Keratinocyte (primary cell): Measurements from ENCODE around the gene GPX5. TPM values are rescaled to one million over a fixed set of nuclear protein-coding genes. Genes with fewer than 3 reads are reported as not detected.

Experiments used
- DNase-seq: peaks from one replicate; pipeline ENCODE4 v3.0.0-alpha.2; 2011; ENCODE audit warnings: low read depth, missing footprints, low spot score
- FAIRE-seq: peaks from 2 replicates; lab custom pipeline; 2011; peaks lifted over from hg19 to GRCh38; lab: Jason Lieb, UNC
- H2AFZ ChIP-seq: 2 replicates; pipeline ENCODE4 v1.6.0; 2012; ENCODE audit warnings: low read length, control low read depth, inconsistent platforms; ENCODE audit not compliant: control insufficient read depth
- H3K27ac ChIP-seq: 2 replicates; pipeline ENCODE4 v1.5.1; 2011; ENCODE audit warnings: low read length; ENCODE audit not compliant: control insufficient read depth, insufficient read depth
- H3K27me3 ChIP-seq: 3 replicates; pipeline ENCODE4 v1.6.0; 2011; ENCODE audit warnings: low read length; ENCODE audit not compliant: control insufficient read depth, insufficient read depth; ENCODE audit errors: extremely low read depth
- H3K36me3 ChIP-seq, 2 experiments: 2 replicates in 1 of 2; 3 replicates in 1 of 2; pipeline ENCODE4 v1.5.1; 2011; ENCODE audit warnings: low read length in 2 of 2, mild to moderate bottlenecking in 1 of 2; ENCODE audit not compliant: control insufficient read depth in 2 of 2, insufficient read depth in 2 of 2; ENCODE audit errors: extremely low read depth in 1 of 2
- H3K4me1 ChIP-seq: 3 replicates; pipeline ENCODE4 v1.5.1; 2011; ENCODE audit warnings: low read length; ENCODE audit not compliant: control insufficient read depth, insufficient read depth; ENCODE audit errors: extremely low read depth
- H3K4me2 ChIP-seq: 3 replicates; pipeline ENCODE4 v1.6.0; 2011; ENCODE audit warnings: low read depth, low read length; ENCODE audit not compliant: control insufficient read depth, insufficient read depth; ENCODE audit errors: extremely low read depth
- H3K4me3 ChIP-seq, 3 experiments: fragments of 200-600 bp in 1 of 3; sonication (generic) in 1 of 3; 2 replicates in 2 of 3; 3 replicates in 1 of 3; pipeline ENCODE4 v1.5.1; 2011 to 2016; ENCODE audit warnings: low read length in 3 of 3, mild to moderate bottlenecking in 3 of 3, control low read depth in 2 of 3, inconsistent platforms in 1 of 3, low read depth in 1 of 3, mixed read lengths in 1 of 3, mixed run types in 1 of 3, moderate library complexity in 1 of 3; ENCODE audit not compliant: control insufficient read depth in 2 of 3, insufficient read depth in 2 of 3; ENCODE audit errors: extremely low read depth in 1 of 3
- H3K79me2 ChIP-seq: 2 replicates; pipeline ENCODE4 v1.6.0; 2012; ENCODE audit warnings: low read length; ENCODE audit not compliant: control insufficient read depth, insufficient read depth
- H3K9ac ChIP-seq: 3 replicates; pipeline ENCODE4 v1.6.0; 2011; ENCODE audit warnings: low read length; ENCODE audit not compliant: control insufficient read depth, insufficient read depth; ENCODE audit errors: extremely low read depth
- H3K9me1 ChIP-seq: 3 replicates; pipeline ENCODE4 v1.6.0; 2011; ENCODE audit warnings: low read length; ENCODE audit not compliant: control insufficient read depth, insufficient read depth; ENCODE audit errors: extremely low read depth
- H3K9me3 ChIP-seq: 2 replicates; pipeline ENCODE4 v1.5.1; 2012; ENCODE audit warnings: low read depth, low read length; ENCODE audit not compliant: control insufficient read depth
- H4K20me1 ChIP-seq: 3 replicates; pipeline ENCODE4 v1.6.0; 2011; ENCODE audit warnings: low read length; ENCODE audit not compliant: control insufficient read depth, insufficient read depth; ENCODE audit errors: extremely low read depth
- CTCF ChIP-seq, 3 experiments: IDR thresholded peaks in 1 of 3; conservative IDR thresholded peaks in 1 of 3; optimal IDR thresholded peaks in 1 of 3; 2 replicates in 2 of 3; 3 replicates in 1 of 3; pipeline versions ENCODE3 to v1.5.1; 2011; ENCODE audit warnings: low read length in 3 of 3, mild to moderate bottlenecking in 3 of 3, moderate library complexity in 2 of 3, control low read depth in 1 of 3, inconsistent platforms in 1 of 3; ENCODE audit not compliant: insufficient read depth in 2 of 3; ENCODE audit errors: extremely low read depth in 1 of 3
- EZH2 ChIP-seq: IDR thresholded peaks from one replicate; pipeline ENCODE4 v1.6.1; 2012; ENCODE audit warnings: inconsistent platforms, mild to moderate bottlenecking, low read length, moderate library complexity
- dilution Hi-C: fragments of 300-500 bp; cut with MboI; formaldehyde crosslinking; loops from one replicate; pipeline ENCODE4 v1.7.0; 2020; ENCODE audit warnings: low sequenced_read_pairs; ENCODE audit not compliant: extremely low pct_ligation_motif_present
- polyA plus RNA-seq, 5 experiments: library from polyadenylated mRNA; depleted of rRNA in 3 of 5; stranded (reverse) in 3 of 5; stranded (forward) in 1 of 5; unstranded in 1 of 5; fragments of >200 nt; gene quantifications; 1 replicate in 1 of 5; 2 replicates in 3 of 5; 3 replicates in 1 of 5; pipeline versions ENCODE4 v1.2.1 to v1.2.3, GENCODE V29; 2011 to 2012; ENCODE audit warnings: missing spikeins in 2 of 5, low read depth in 1 of 5, low replicate concordance in 1 of 5

The GPX5 gene
- polyA plus RNA-seq, 1 donor (not counting 4 experiments of a cell fraction or from before 2014, with no cell fraction given): not detected

DNA sequence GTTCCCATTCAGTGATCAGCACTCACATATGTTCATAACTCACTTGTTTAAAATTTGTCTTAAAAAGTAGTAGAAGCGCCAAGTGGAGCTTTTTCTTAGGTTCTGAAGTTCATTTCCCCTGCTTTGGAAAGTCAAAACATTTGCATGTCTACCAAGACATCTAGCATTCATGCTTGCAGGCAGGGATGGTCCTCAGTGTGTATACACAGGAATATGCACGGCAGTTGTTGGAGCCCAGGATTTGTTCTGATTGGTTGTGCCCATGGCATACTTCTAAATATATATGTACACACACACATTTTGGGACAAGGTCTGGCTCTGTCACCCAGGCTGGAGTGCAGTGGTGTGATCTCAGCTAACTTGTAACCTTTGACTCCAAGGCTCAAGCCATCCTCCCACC, 7.7 kb upstream of the GPX5 start:
- DNase-seq (no peak), FAIRE-seq (no peak)
- Histone ChIP-seq H3K4me2 (no peak overlapping the region), H3K36me3 (no peaks in the 10 kb centered on the region), H3K27ac (no peak overlapping the region), H3K9me1 (no peaks in the 10 kb centered on the region), H3K4me1 (no peaks in the 10 kb centered on the region), H3K9me3 (no peaks in the 10 kb centered on the region), H3K9ac (no peak overlapping the region), H2AFZ (no peak overlapping the region), H3K4me3 (no peak overlapping the region), H3K79me2 (no peaks in the 10 kb centered on the region), H4K20me1 (no peaks in the 10 kb centered on the region), H3K27me3 (peaks cover 8% of the 10 kb centered on the region)
- TF ChIP-seq EZH2 (no peak), CTCF (optimal IDR thresholded peaks at IDR 0.05 in 1 of 3, IDR thresholded peaks at IDR 0.05 in 1 of 3, conservative IDR thresholded peaks at IDR 0.05 in 1 of 3; ENCODE audit: extremely low read depth in 1 of 3, insufficient read depth in 2 of 3, low read length in 3 of 3) (no peak)
- dilution Hi-C loops: no loop called here

GRCh38 chr6:28522594-28523240, 3.0 kb upstream of the GPX5 start:
- H2AFZ ChIP-seq: no peak overlapping the region
- H4K20me1 ChIP-seq: no peaks in the 10 kb centered on the region
- DNase-seq (no peak), FAIRE-seq (no peak)
- H3K36me3 ChIP-seq: no peaks in the 10 kb centered on the region
- no peak overlapping the region for H3K4me2 ChIP-seq
- H3K4me1 ChIP-seq: no peaks in the 10 kb centered on the region
- TF ChIP-seq EZH2: no peak
- TF ChIP-seq CTCF (optimal IDR thresholded peaks at IDR 0.05 in 1 of 3, IDR thresholded peaks at IDR 0.05 in 1 of 3, conservative IDR thresholded peaks at IDR 0.05 in 1 of 3; ENCODE audit: extremely low read depth in 1 of 3, insufficient read depth in 2 of 3, low read length in 3 of 3): no peak
- no peak overlapping the region for H3K9ac ChIP-seq
- no peaks in the 10 kb centered on the region for H3K79me2 ChIP-seq
- dilution Hi-C loops: no loop called here
- no peak overlapping the region for H3K27ac ChIP-seq
- H3K9me1 ChIP-seq: no peaks in the 10 kb centered on the region
- H3K4me3 ChIP-seq: no peak overlapping the region
- no peaks in the 10 kb centered on the region for H3K9me3 ChIP-seq
- H3K27me3 ChIP-seq: peaks cover 19% of the 10 kb centered on the region
